Measurements from ENCODE around the gene ZNF648.
"Not testable (repeated sequence)": the region's sequence is repeated elsewhere in the genome, so short reads cannot be mapped to it uniquely, and the experiment has no call there.

ZNF648 gene

GRCh38 chr1:182071924-182072323 is 10.4 kb upstream of the ZNF648 start:
- no peak for DNase-seq (ENCODE audit: low read depth, low spot score)

GRCh38 chr1:182069028-182069466 is 7.5 kb upstream of the ZNF648 start:
- DNase-seq (ENCODE audit: low read depth, low spot score) = peak; percentile 94

- DNase-seq (ENCODE audit: low read depth, low spot score) = no peak
Observed at GRCh38 chr1:182066934-182067333, 5.4 kb upstream of the ZNF648 start.

GRCh38 chr1:182065126-182065845 is 3.8 kb upstream of the ZNF648 start:
- no peak for DNase-seq (ENCODE audit: low read depth, low spot score)

- DNase-seq (ENCODE audit: low read depth, low spot score) = no peak
Observed at GRCh38 chr1:182064611-182065010, 3.1 kb upstream of the ZNF648 start.

GRCh38 chr1:182062223-182062622 is 711 bp upstream of the ZNF648 start:
- DNase-seq (ENCODE audit: low read depth, low spot score) = no peak

- DNase-seq (ENCODE audit: low read depth, low spot score) = no peak
Observed at GRCh38 chr1:182060877-182061276, 635 bp downstream of the ZNF648 start.

- DNase-seq (ENCODE audit: low read depth, low spot score) = no peak
Observed at GRCh38 chr1:182059936-182060335, 1.6 kb downstream of the ZNF648 start.

- peak; percentile 72 for DNase-seq (ENCODE audit: low read depth, low spot score)
Observed at GRCh38 chr1:182056601-182057366, 4.7 kb downstream of the ZNF648 start.

GRCh38 chr1:182054698-182055326 is 6.7 kb downstream of the ZNF648 start:
- no peak for DNase-seq (ENCODE audit: low read depth, low spot score)

- no peak for DNase-seq (ENCODE audit: low read depth, low spot score)
Observed at GRCh38 chr1:182052355-182052754, 9.2 kb downstream of the ZNF648 start.

GRCh38 chr1:182051938-182052337 is 9.6 kb downstream of the ZNF648 start:
- DNase-seq (ENCODE audit: low read depth, low spot score) = no peak

GRCh38 chr1:182050481-182051448 is 10.7 kb downstream of the ZNF648 start:
- no peak for DNase-seq (ENCODE audit: low read depth, low spot score)

GRCh38 chr1:182048562-182048961 is 12.9 kb downstream of the ZNF648 start:
- DNase-seq (ENCODE audit: low read depth, low spot score) = no peak

- no peak for DNase-seq (ENCODE audit: low read depth, low spot score)
Observed at GRCh38 chr1:182046763-182047162, 14.7 kb downstream of the ZNF648 start.

- not testable (repeated sequence) for DNase-seq (ENCODE audit: low read depth, low spot score)
Observed at GRCh38 chr1:182045481-182045880, 16.0 kb downstream of the ZNF648 start.

- no peak for DNase-seq (ENCODE audit: low read depth, low spot score)
Observed at GRCh38 chr1:182041615-182042014, 19.9 kb downstream of the ZNF648 start.

- DNase-seq (ENCODE audit: low read depth, low spot score) = no peak
Observed at GRCh38 chr1:182038220-182038619, 23.3 kb downstream of the ZNF648 start.

GRCh38 chr1:182035097-182035770 is 26.3 kb downstream of the ZNF648 start:
- no peak for DNase-seq (ENCODE audit: low read depth, low spot score)

- no peak for DNase-seq (ENCODE audit: low read depth, low spot score)
Observed at GRCh38 chr1:182032251-182032650, 29.3 kb downstream of the ZNF648 start.

Measured in ELF-1 (cell line).